D721Med (cell line): ENCODE results near the gene SEZ6L.

ENCODE experiments used
- DNase-seq: peaks from one replicate; pipeline ENCODE4 v3.0.0; 2011; ENCODE audit warnings: low spot score; ENCODE audit not compliant: insufficient read length
- FAIRE-seq: peaks from 2 replicates; lab custom pipeline; 2011; peaks lifted over from hg19 to GRCh38; lab: Jason Lieb, UNC
- TF ChIP-seq, protein P1 (sequence below): IDR thresholded peaks from 2 replicates; pipeline ENCODE4 v1.5.1; 2012; ENCODE audit warnings: mild to moderate bottlenecking, control low read depth; ENCODE audit not compliant: insufficient read depth; ENCODE audit errors: missing control alignments

SEZ6L gene

DNA sequence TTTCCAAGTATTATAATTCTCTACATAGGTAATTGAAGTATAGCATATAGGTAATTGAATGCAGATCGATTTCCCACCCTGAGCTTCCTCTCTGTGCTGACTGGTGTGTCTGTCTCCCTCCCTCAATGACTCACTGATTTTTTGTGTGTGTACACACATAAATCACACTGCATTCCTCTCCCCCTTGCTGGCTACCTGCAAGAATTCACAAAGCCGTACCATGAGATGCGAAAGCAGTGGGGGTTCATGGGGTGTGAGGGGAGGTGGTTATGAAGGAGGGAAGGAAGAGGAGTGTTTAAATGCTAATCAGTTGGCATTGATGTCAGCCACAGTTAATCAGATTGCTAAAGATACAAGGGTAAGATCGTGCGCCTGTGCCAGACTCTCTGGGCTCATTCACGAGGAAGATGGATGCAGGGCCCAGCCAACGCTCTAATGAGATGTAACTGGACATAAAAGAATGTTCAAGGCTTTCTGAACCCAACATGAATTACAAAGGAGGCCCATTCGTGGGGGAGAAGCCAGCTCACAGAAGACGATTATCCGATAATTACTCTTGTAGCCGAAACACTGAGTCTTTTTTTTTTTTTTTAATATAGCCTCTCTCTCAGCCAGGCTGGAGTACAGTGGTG lies 107.4 kb downstream of the SEZ6L start:
- TF ChIP-seq, protein P1, sequence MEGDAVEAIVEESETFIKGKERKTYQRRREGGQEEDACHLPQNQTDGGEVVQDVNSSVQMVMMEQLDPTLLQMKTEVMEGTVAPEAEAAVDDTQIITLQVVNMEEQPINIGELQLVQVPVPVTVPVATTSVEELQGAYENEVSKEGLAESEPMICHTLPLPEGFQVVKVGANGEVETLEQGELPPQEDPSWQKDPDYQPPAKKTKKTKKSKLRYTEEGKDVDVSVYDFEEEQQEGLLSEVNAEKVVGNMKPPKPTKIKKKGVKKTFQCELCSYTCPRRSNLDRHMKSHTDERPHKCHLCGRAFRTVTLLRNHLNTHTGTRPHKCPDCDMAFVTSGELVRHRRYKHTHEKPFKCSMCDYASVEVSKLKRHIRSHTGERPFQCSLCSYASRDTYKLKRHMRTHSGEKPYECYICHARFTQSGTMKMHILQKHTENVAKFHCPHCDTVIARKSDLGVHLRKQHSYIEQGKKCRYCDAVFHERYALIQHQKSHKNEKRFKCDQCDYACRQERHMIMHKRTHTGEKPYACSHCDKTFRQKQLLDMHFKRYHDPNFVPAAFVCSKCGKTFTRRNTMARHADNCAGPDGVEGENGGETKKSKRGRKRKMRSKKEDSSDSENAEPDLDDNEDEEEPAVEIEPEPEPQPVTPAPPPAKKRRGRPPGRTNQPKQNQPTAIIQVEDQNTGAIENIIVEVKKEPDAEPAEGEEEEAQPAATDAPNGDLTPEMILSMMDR, result no peak
- FAIRE-seq, result no peak
- no peak for DNase-seq

DNA sequence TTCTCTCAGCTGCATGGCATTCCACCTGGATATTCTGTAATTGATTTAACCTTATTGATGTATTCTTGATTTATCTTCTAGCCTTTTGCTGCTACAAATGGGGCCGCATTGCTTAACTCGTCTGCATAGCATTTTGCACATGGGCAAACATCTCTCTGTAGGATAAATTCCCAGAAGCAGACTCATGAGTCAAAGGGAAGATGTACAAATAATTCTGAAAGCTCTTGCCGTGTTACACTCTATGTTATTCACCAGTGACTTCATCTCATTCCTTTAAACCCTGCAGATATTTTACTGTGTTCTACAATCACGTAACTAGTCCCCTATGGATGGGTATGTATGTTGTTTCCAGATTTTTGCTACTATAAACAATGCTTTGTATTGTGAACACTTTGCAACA lies 112.7 kb downstream of the SEZ6L start:
- FAIRE-seq (no peak), DNase-seq (no peak)
- TF ChIP-seq, protein P1, result no peak

DNA sequence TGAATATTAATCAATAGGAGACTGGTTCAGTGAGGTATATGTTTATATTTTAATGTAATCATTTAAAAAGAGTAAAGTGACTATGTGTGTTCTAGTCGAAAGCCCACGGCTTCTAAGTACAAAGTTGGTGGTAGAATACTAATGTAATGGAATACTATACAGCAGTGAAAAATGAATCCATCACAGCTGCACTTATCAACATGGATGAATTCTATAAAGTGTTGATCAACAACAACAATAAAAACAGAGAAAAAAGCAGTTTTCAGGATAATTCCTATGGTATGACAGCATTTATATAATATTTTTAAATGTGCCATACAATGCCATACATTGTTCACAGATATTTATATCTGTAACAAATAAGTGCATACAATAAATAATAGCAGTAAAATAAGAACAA lies 114.1 kb downstream of the SEZ6L start:
- TF ChIP-seq, protein P1, result no peak
- DNase-seq, result no peak
- no peak for FAIRE-seq

DNA sequence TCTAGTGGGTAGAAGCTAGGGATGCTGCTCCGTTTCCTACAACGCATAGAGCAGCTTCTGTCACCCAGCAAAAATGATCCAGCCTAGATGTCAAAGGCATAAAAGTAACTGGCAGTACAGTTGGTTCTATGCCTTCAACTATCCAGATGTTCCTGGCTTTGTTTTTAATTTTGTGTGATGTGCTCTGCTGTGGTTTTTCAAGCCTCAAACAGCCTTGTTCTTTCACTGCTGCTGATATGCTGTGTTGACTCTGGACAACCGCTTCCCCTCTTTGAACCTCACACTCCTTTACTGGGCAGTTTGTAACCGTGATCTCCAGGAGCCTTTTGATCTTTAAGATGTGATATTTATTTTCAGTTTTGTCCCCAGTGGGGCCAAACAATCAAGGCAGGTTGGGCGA lies 116.4 kb downstream of the SEZ6L start:
- TF ChIP-seq, protein P1, result no peak
- FAIRE-seq, result no peak
- DNase-seq, result no peak

DNA sequence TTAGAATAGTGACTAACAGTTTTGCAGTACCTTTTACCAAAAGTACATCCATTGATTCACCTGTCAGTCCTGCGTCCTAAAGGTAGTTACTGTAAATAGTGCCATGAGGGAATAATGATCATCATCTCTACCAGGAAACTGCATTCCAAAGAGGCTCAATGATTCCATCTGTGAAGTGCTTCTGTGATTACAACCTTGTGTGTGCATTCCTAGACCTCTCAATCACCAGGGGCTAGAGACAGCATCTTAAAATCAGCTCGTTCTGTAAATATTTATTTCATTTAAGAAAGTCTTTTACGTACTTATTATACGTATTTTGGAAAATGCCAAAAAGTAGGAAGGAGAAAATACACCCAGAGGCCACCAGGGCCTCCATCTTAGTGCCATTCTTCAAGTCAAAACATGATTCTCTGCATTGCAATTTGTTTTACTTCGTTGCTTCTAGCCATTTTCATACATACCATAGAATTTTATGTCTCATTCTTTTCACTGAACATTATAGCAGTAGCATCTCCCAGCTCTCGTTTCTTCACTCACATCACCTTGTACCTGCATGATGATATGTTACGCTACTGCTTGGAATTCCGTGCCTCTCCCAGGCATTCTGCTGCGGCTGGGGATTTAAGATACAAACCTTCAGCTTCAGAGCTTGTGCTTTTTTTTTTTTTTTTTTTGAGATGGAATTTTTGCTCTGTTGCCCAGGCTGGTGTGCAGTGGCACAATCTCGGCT lies 117.0 kb downstream of the SEZ6L start:
- FAIRE-seq (no peak), DNase-seq (no peak)
- TF ChIP-seq, protein P1, result no peak

DNA sequence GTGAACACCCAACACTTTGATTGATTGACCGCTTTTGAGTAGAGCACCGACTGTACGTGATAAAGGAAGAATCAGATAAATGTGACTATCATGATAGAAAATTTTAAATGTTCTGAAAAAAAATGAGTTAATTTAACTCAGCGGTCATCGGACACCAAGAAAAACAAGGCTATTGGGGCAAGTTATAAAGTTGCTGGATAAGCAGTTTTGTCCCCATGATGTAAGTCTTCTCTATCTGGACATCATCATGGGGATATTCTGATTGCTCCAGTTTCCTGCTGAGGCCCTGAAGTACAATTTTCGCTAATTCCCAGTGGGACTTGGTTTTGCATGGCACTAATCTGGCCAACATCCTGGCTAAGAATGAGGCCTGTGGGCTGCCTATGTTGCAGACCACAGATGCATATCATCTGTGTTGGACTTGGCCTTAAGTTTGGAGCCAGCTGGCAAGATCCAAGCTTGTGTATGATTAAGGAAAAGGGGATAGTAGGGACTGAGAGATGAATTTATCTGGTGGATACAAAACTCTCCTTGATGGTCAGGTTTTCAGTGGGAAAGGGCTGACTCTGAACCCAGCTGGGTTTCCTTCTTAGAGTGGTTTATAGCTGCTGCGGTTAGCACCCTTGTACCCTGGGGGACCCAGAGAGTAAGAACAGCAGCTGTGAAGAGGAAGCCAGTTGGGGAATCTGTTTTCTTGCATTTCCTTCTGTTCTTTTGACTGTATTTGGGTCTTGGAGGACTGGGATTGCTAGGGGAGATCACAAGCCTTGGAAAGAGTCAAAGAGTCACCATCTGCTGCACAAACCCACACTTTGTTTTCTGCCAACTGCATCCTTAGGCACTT lies 118.3 kb downstream of the SEZ6L start:
- no peak for FAIRE-seq
- no peak for DNase-seq
- TF ChIP-seq, protein P1, result no peak
